Measurements from ENCODE around the gene TTLL9. TPM values are rescaled to one million over a fixed set of nuclear protein-coding genes. Genes with fewer than 3 reads are reported as not detected.

The TTLL9 gene
- total and polyA plus RNA-seq, 2 donors (not counting 1 experiment from before 2014, with no cell fraction given) = 0.74 to 0.76 TPM

GRCh38 chr20:31925631-31926030, 55.2 kb downstream of the TTLL9 start:
- peaks cover 16% of the 10 kb centered on the region for H3K27me3 Mint-ChIP-seq
- POLR2A ChIA-PET = no interaction called here
- H3K27ac Mint-ChIP-seq = no peak overlapping the region

GRCh38 chr20:31926493-31926892, 56.1 kb downstream of the TTLL9 start:
- Histone ChIP-seq H3K4me3 (ENCODE audit: control extremely low read depth in 1 of 5, extremely low read depth in 1 of 5, insufficient read depth in 1 of 5, low read depth in 2 of 5, low read length in 4 of 5) (no peak overlapping the region), H3K4me1 (ENCODE audit: control insufficient read depth in 2 of 2, insufficient read depth in 2 of 2, low read length in 2 of 2) (peaks cover 0 to 6% of the 10 kb centered on the region in 2 donors), H3K4me2 (replicated peaks; ENCODE audit: low read depth, low read length, poor library complexity, severe bottlenecking) (no peak overlapping the region), H3K9ac (ENCODE audit: low read length) (no peak overlapping the region), H2AFZ (ENCODE audit: insufficient read depth, low read depth, low read length, poor library complexity, severe bottlenecking) (no peak overlapping the region), H3K9me3 (ENCODE audit: control extremely low read depth in 1 of 3, control insufficient read depth in 2 of 3, insufficient read depth in 1 of 3, low read length in 2 of 3) (no peaks in the 10 kb centered on the region), H3K27me3 (replicated peaks in 1 of 4; ENCODE audit: control extremely low read depth in 1 of 4, control insufficient read depth in 3 of 4, insufficient read depth in 4 of 4, low read length in 3 of 4) (peaks cover 0 to 8% (median 1%) of the 10 kb centered on the region in 4 experiments), H3K36me3 (replicated peaks in 1 of 2; ENCODE audit: control extremely low read depth in 1 of 2, control insufficient read depth in 1 of 2, extremely low read depth in 1 of 2, insufficient read depth in 2 of 2, low read length in 1 of 2) (no peaks in the 10 kb centered on the region), H3K79me2 (ENCODE audit: control insufficient read depth, insufficient read depth, low read length) (no peaks in the 10 kb centered on the region), H3K27ac (ENCODE audit: low read length in 2 of 2) (no peak overlapping the region), H4K20me1 (ENCODE audit: control insufficient read depth, insufficient read depth, low read length, poor library complexity, severe bottlenecking) (no peaks in the 10 kb centered on the region)
- Mint-ChIP-seq H3K4me3 (no peak overlapping the region), H3K9me3 (ENCODE audit: insufficient read depth) (no peaks in the 10 kb centered on the region), H3K4me1 (peaks cover 9% of the 10 kb centered on the region), H3K27me3 (peaks cover 16% of the 10 kb centered on the region), H3K27ac (no peak overlapping the region)
- intact Hi-C loops (cut with micrococcal nuclease) = no loop called here
- TF ChIP-seq CTCF (IDR thresholded peaks at IDR 0.05) (no peak), EZH2 (IDR thresholded peaks at IDR 0.05; ENCODE audit: borderline replicate concordance, insufficient read depth, low read depth, low read length, poor library complexity, severe bottlenecking) (no peak)
- POLR2A ChIA-PET = no interaction called here
- ATAC-seq (ENCODE audit: low read depth) (no peak), DNase-seq (no peak)
- 100% methylated on average over 1 of the region's 2 CpGs for WGBS (ENCODE audit: insufficient coverage)
- CTCF ChIA-PET = no interaction called here

More at GRCh38 chr20:31925631-31926030, 55.2 kb downstream of the TTLL9 start:
- no peak overlapping the region for H3K9ac ChIP-seq (ENCODE audit: low read length)
- no peaks in the 10 kb centered on the region for H3K9me3 ChIP-seq (ENCODE audit: control extremely low read depth in 1 of 3, control insufficient read depth in 2 of 3, insufficient read depth in 1 of 3, low read length in 2 of 3)
- Mint-ChIP-seq H3K4me3 (no peak overlapping the region), H3K4me1 (peaks cover 9% of the 10 kb centered on the region), H3K9me3 (ENCODE audit: insufficient read depth) (no peaks in the 10 kb centered on the region)
- H3K4me3 ChIP-seq (ENCODE audit: control extremely low read depth in 1 of 5, extremely low read depth in 1 of 5, insufficient read depth in 1 of 5, low read depth in 2 of 5, low read length in 4 of 5) = no peak overlapping the region
- CTCF ChIA-PET = no interaction called here
- 91% methylated on average over 6 of the region's 9 CpGs for WGBS (ENCODE audit: insufficient coverage)
- H3K27ac ChIP-seq (ENCODE audit: low read length in 2 of 2) = no peak overlapping the region
- no peaks in the 10 kb centered on the region for H4K20me1 ChIP-seq (ENCODE audit: control insufficient read depth, insufficient read depth, low read length, poor library complexity, severe bottlenecking)
- peaks cover 0 to 6% of the 10 kb centered on the region in 2 donors for H3K4me1 ChIP-seq (ENCODE audit: control insufficient read depth in 2 of 2, insufficient read depth in 2 of 2, low read length in 2 of 2)
- ATAC-seq (ENCODE audit: low read depth) (no peak), DNase-seq (no peak)
- intact Hi-C loops (cut with micrococcal nuclease) = no loop called here
- no peaks in the 10 kb centered on the region for H3K36me3 ChIP-seq (replicated peaks in 1 of 2; ENCODE audit: control extremely low read depth in 1 of 2, control insufficient read depth in 1 of 2, extremely low read depth in 1 of 2, insufficient read depth in 2 of 2, low read length in 1 of 2)
- no peak for TF ChIP-seq EZH2 (IDR thresholded peaks at IDR 0.05; ENCODE audit: borderline replicate concordance, insufficient read depth, low read depth, low read length, poor library complexity, severe bottlenecking)
- no peak for TF ChIP-seq CTCF (IDR thresholded peaks at IDR 0.05)
- no peaks in the 10 kb centered on the region for H3K79me2 ChIP-seq (ENCODE audit: control insufficient read depth, insufficient read depth, low read length)
- H3K27me3 ChIP-seq (replicated peaks in 1 of 4; ENCODE audit: control extremely low read depth in 1 of 4, control insufficient read depth in 3 of 4, insufficient read depth in 4 of 4, low read length in 3 of 4) = peaks cover 0 to 8% (median 1%) of the 10 kb centered on the region in 4 experiments
- H3K4me2 ChIP-seq (replicated peaks; ENCODE audit: low read depth, low read length, poor library complexity, severe bottlenecking) = no peak overlapping the region
- no peak overlapping the region for H2AFZ ChIP-seq (ENCODE audit: insufficient read depth, low read depth, low read length, poor library complexity, severe bottlenecking)

All from B cell (primary cell).